GM12878 (cell line): ENCODE results near the gene MAN2A2. TPM values are rescaled to one million over a fixed set of nuclear protein-coding genes. Genes with fewer than 3 reads are reported as not detected.

ENCODE experiments used
- ATAC-seq: fragments of 200-7000 bp; cut with Tn5 transposase; 3 replicates; pipeline ENCODE4 v1.9.1; 2020; ENCODE audit warnings: mild to moderate bottlenecking, moderate library complexity
- BruUV-seq: library from RNA; stranded (reverse); fragments of 400-500 nt; replicated peaks from 2 replicates; lab custom pipeline; 2021; lab: Mats Ljungman, UMichigan
- CTCF ChIA-PET: fragments of 300-600 bp; sonication (Branson Sonifier 250); formaldehyde crosslinking; extraction: SDS; loops from one replicate; lab custom pipeline; 2021; ENCODE audit warnings: inconsistent platforms; lab: Yijun Ruan, JAX
- POLR2A ChIA-PET: fragments of 350-600 bp; formaldehyde crosslinking; extraction: SDS; loops from one replicate; lab custom pipeline; 2021; ENCODE audit warnings: inconsistent platforms; lab: Charles Lee
- RAD21 ChIA-PET: fragments of 300-600 bp; sonication (Branson Sonifier 250); formaldehyde crosslinking; loops from one replicate; lab custom pipeline; 2023; ENCODE audit warnings: antibody characterized with exemption; ENCODE audit not compliant: unreplicated experiment; lab: Charles Lee
- SMC1A ChIA-PET: fragments of 300-600 bp; sonication (Branson Sonifier 250); formaldehyde crosslinking; loops from one replicate; lab custom pipeline; 2023; ENCODE audit not compliant: unreplicated experiment, uncharacterized antibody; lab: Charles Lee
- DNase-seq: peaks from one replicate; pipeline ENCODE4 v3.0.0-alpha.2; 2011; ENCODE audit warnings: low read depth, low spot score
- FAIRE-seq: peaks from 3 replicates; lab custom pipeline; 2011; peaks lifted over from hg19 to GRCh38; lab: Jason Lieb, UNC
- H2AFZ ChIP-seq: 2 replicates; pipeline ENCODE4 v1.6.0; 2011; ENCODE audit warnings: low read depth, low read length, control low read depth; ENCODE audit not compliant: control insufficient read depth
- H3K27ac ChIP-seq: 2 replicates; pipeline ENCODE4 v1.5.1; 2011; ENCODE audit warnings: control low read depth; ENCODE audit not compliant: control insufficient read depth, insufficient read depth
- H3K27me3 ChIP-seq, 2 experiments: replicated peaks in 1 of 2; 2 replicates each; pipeline versions ENCODE4 v1.6.0 to v1.6.1; 2011; ENCODE audit warnings: low read length in 1 of 2; ENCODE audit not compliant: control insufficient read depth in 2 of 2, insufficient read depth in 2 of 2
- H3K36me3 ChIP-seq, 2 experiments: 2 replicates each; pipeline ENCODE4 v1.5.1; 2011; ENCODE audit warnings: low read length in 1 of 2; ENCODE audit not compliant: control insufficient read depth in 2 of 2, insufficient read depth in 2 of 2
- H3K4me1 ChIP-seq: 2 replicates; pipeline ENCODE4 v1.6.1; 2011; ENCODE audit warnings: mild to moderate bottlenecking, low read length, moderate library complexity, mixed read lengths; ENCODE audit not compliant: control insufficient read depth, insufficient read depth
- H3K4me2 ChIP-seq: 2 replicates; pipeline ENCODE4 v1.6.0; 2011; ENCODE audit warnings: control low read depth; ENCODE audit not compliant: control insufficient read depth, insufficient read depth
- H3K4me3 ChIP-seq: fragments of 200-600 bp; sonication (generic); 2 replicates; pipeline ENCODE4 v1.5.1; 2016
- H3K79me2 ChIP-seq: 2 replicates; pipeline ENCODE4 v1.6.0; 2011; ENCODE audit warnings: low read length; ENCODE audit not compliant: control insufficient read depth, insufficient read depth
- H3K9ac ChIP-seq: 2 replicates; pipeline ENCODE4 v1.8.0; 2011; ENCODE audit warnings: low read length, control low read depth, mixed read lengths; ENCODE audit not compliant: control insufficient read depth, insufficient read depth
- H3K9me3 ChIP-seq: replicated peaks from 3 replicates; pipeline ENCODE4 v1.5.1; 2011; ENCODE audit warnings: mild to moderate bottlenecking, low read length; ENCODE audit not compliant: control insufficient read depth, insufficient read depth
- H4K20me1 ChIP-seq: 2 replicates; pipeline ENCODE4 v1.6.0; 2011; ENCODE audit not compliant: control insufficient read depth, insufficient read depth
- ATF7 ChIP-seq: fragments of 450-650 bp; IDR thresholded peaks from 2 replicates; pipeline ENCODE4 v1.6.1; 2016; ENCODE audit warnings: low read depth, mild to moderate bottlenecking
- BACH1 ChIP-seq: fragments of 450-650 bp; IDR thresholded peaks from 2 replicates; pipeline ENCODE4 v1.6.1; 2017; ENCODE audit warnings: mild to moderate bottlenecking, borderline replicate concordance
- CBX3 ChIP-seq: fragments of 200-600 bp; sonication (generic); IDR thresholded peaks from 2 replicates; pipeline ENCODE4 v1.6.1; 2016; ENCODE audit warnings: low read depth, borderline replicate concordance
- ETV6 ChIP-seq, 2 experiments: fragments of 450-650 bp in 1 of 2; IDR thresholded peaks in 1 of 2; conservative IDR thresholded peaks in 1 of 2; 2 replicates each; pipeline ENCODE4 v1.6.1; 2014; ENCODE audit warnings: antibody characterized with exemption in 1 of 2, borderline replicate concordance in 1 of 2, low read depth in 1 of 2, mild to moderate bottlenecking in 1 of 2, moderate library complexity in 1 of 2
- EZH2 ChIP-seq: IDR thresholded peaks from 2 replicates; pipeline ENCODE4 v1.6.1; 2012; ENCODE audit warnings: low read depth, mild to moderate bottlenecking, control low read depth, inconsistent platforms, low read length, borderline replicate concordance; ENCODE audit not compliant: control insufficient read depth
- PAX8 ChIP-seq: fragments of 450-650 bp; IDR thresholded peaks from 2 replicates; pipeline ENCODE4 v1.6.1; 2017; ENCODE audit warnings: mild to moderate bottlenecking, moderate library complexity
- POLR2A ChIP-seq: IDR thresholded peaks from 2 replicates; pipeline ENCODE4 v1.6.1; 2011; ENCODE audit warnings: low read depth, mild to moderate bottlenecking, low read length
- RELA ChIP-seq: fragments of 450-650 bp; IDR thresholded peaks from 2 replicates; pipeline ENCODE4 v1.8.0; 2014; ENCODE audit warnings: borderline replicate concordance; ENCODE audit not compliant: partially characterized antibody
- SMAD1 ChIP-seq: fragments of 450-650 bp; IDR thresholded peaks from 2 replicates; pipeline ENCODE4 v1.6.1; 2018; ENCODE audit warnings: mild to moderate bottlenecking, low read depth; ENCODE audit not compliant: partially characterized antibody
- SRF ChIP-seq, 2 experiments: IDR thresholded peaks; 2 replicates each; pipeline ENCODE4 v1.6.1; 2011; ENCODE audit warnings: low read depth in 2 of 2, low read length in 2 of 2, mild to moderate bottlenecking in 1 of 2, moderate library complexity in 1 of 2
- WGBS: methylation state at CpG from one replicate; pipeline ENCODE4 v1.1.6; 2016; ENCODE audit warnings: low lambda C conversion rate; ENCODE audit not compliant: insufficient replicate concordance, insufficient coverage; ENCODE audit errors: missing lambda C conversion rate; 5-methylcytosine and 5-hydroxymethylcytosine counted together
- in situ Hi-C: fragments of 300-500 bp; cut with MboI; formaldehyde crosslinking; loops from 9 replicates; pipeline ENCODE4 v1.14.3; 2018; ENCODE audit warnings: mixed read lengths
- intact Hi-C: fragments of 100-400 bp; cut with micrococcal nuclease; formaldehyde crosslinking; loops from one replicate; pipeline ENCODE4 v1.14.2; 2022; ENCODE audit not compliant: unreplicated experiment
- polyA plus RNA-seq, 11 experiments: library from polyadenylated mRNA; depleted of rRNA in 4 of 11; unstranded in 6 of 11; stranded (reverse) in 5 of 11; fragments of >200 nt; fragmentation: Nextera tagmentation in 4 of 11; fragmentation: Illumina TruSeq in 1 of 11; extraction: Ambion mirVana in 4 of 11; extraction: Trizol in 1 of 11; gene quantifications; 1 replicate in 1 of 11; 2 replicates in 10 of 11; pipeline versions ENCODE4 v1.2.1 to v1.2.3, GENCODE V29; 2011 to 2016; ENCODE audit warnings: inconsistent platforms in 2 of 11, missing spikeins in 2 of 11, low read depth in 1 of 11
- total RNA-seq, 4 experiments: library from RNA; depleted of rRNA in 3 of 4; stranded (reverse); fragments of >200 nt in 3 of 4; fragmentation: Illumina TruSeq in 1 of 4; extraction: Trizol in 1 of 4; gene quantifications; 2 replicates each; pipeline versions ENCODE4 v1.2.1 to v1.2.3, GENCODE V29; 2013 to 2021
- TF ChIP-seq, protein P1 (sequence below): IDR thresholded peaks from 2 replicates; pipeline ENCODE4 v1.6.1; 2011; ENCODE audit warnings: borderline replicate concordance, low read depth, mild to moderate bottlenecking, moderate library complexity, low read length; ENCODE audit not compliant: insufficient read depth, poor library complexity, severe bottlenecking

MAN2A2 gene
- total and polyA plus RNA-seq, 10 of the 15 experiments (the other 5 are each of a cell fraction or from before 2014, with no cell fraction given): 4.2 to 79.4 (median 23.2) TPM

DNA sequence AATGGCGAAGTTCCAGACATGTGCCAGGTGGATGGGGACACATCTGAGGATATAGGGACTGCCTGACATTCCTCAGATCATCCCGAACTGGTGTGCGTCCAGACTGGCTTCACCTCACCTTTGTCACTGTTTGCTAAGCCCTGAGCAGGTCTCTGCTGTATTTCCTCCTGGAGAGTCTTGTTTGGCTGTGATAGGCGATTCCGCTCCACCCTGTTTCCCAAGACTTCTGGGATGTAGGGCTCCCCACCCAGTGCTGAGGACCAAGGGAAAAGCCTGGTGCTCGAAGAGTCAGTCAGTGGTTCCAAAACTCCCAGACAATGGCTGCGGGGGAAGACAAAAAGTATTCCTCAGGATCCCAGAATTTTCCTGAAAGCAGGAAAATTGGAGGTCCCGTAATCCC lies 45.8 kb upstream of the MAN2A2 start:
- no peaks in the 10 kb centered on the region for H3K27me3 ChIP-seq
- H3K9ac ChIP-seq: no peak overlapping the region
- H3K4me2 ChIP-seq: no peak overlapping the region
- in situ Hi-C loops (no loop called here), intact Hi-C loops (loop anchor here (10.0 kb wide), 1 partner anchor 77 kb away; the partner anchor contains the start of genes HDDC3 and UNC45A)
- ChIA-PET POLR2A (no interaction called here), RAD21 (no interaction called here), SMC1A (interaction anchor here (1.3 to 1.4 kb wide), 2 partner anchors 13 to 27 kb away, joined by 3 to 4 read pairs; partner anchors contain the start of gene FES), CTCF (interaction anchor here (1.3 kb wide), 1 partner anchor 15 kb away, joined by 3 read pairs; no protein-coding TSS in a partner anchor)
- no TSS peak for BruUV-seq
- no peak for DNase-seq
- H3K36me3 ChIP-seq: no peaks in the 10 kb centered on the region
- no peaks in the 10 kb centered on the region for H3K9me3 ChIP-seq
- no peaks in the 10 kb centered on the region for H4K20me1 ChIP-seq
- H2AFZ ChIP-seq: no peak overlapping the region
- H3K27ac ChIP-seq: no peak overlapping the region
- H3K4me1 ChIP-seq: peaks cover 45% of the 10 kb centered on the region
- H3K79me2 ChIP-seq: no peaks in the 10 kb centered on the region
- ATAC-seq: no peak
- TF ChIP-seq, protein P1, sequence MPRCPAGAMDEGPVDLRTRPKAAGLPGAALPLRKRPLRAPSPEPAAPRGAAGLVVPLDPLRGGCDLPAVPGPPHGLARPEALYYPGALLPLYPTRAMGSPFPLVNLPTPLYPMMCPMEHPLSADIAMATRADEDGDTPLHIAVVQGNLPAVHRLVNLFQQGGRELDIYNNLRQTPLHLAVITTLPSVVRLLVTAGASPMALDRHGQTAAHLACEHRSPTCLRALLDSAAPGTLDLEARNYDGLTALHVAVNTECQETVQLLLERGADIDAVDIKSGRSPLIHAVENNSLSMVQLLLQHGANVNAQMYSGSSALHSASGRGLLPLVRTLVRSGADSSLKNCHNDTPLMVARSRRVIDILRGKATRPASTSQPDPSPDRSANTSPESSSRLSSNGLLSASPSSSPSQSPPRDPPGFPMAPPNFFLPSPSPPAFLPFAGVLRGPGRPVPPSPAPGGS: no peak
- TF ChIP-seq CBX3: no peak
- no peak for TF ChIP-seq ETV6 (conservative IDR thresholded peaks at IDR 0.05 in 1 of 2, IDR thresholded peaks at IDR 0.05 in 1 of 2; ENCODE audit: borderline replicate concordance in 1 of 2, low read depth in 1 of 2)
- TF ChIP-seq RELA: no peak
- no peak for TF ChIP-seq PAX8
- no peak for TF ChIP-seq EZH2
- TF ChIP-seq SRF (IDR thresholded peaks at IDR 0.05; ENCODE audit: low read depth in 2 of 2, low read length in 2 of 2): no peak
- TF ChIP-seq BACH1: no peak
- TF ChIP-seq POLR2A: no peak
- no peak for TF ChIP-seq ATF7
- TF ChIP-seq SMAD1: no peak
- no peak for FAIRE-seq
- 76% methylated on average over 8 of the region's 8 CpGs for WGBS
- H3K4me3 ChIP-seq: no peak overlapping the region
